ENCODE data around the gene IZUMO1. TPM values are rescaled to one million over a fixed set of nuclear protein-coding genes. Genes with fewer than 3 reads are reported as not detected.

Gene IZUMO1
- total and polyA plus RNA-seq, 9 of the 15 experiments (the other 6 are each of a cell fraction or from before 2014, with no cell fraction given) = 0.14 to 2.1 (median 0.73) TPM

- peak; percentile 62 for TF ChIP-seq RB1 (IDR thresholded peaks at IDR 0.05; ENCODE audit: low read depth)
- no peak for TF ChIP-seq TAF1 (IDR thresholded peaks at IDR 0.05; ENCODE audit: control insufficient read depth, extremely low read depth, insufficient read depth, low read length, severe bottlenecking)
- TF ChIP-seq, protein P1, sequence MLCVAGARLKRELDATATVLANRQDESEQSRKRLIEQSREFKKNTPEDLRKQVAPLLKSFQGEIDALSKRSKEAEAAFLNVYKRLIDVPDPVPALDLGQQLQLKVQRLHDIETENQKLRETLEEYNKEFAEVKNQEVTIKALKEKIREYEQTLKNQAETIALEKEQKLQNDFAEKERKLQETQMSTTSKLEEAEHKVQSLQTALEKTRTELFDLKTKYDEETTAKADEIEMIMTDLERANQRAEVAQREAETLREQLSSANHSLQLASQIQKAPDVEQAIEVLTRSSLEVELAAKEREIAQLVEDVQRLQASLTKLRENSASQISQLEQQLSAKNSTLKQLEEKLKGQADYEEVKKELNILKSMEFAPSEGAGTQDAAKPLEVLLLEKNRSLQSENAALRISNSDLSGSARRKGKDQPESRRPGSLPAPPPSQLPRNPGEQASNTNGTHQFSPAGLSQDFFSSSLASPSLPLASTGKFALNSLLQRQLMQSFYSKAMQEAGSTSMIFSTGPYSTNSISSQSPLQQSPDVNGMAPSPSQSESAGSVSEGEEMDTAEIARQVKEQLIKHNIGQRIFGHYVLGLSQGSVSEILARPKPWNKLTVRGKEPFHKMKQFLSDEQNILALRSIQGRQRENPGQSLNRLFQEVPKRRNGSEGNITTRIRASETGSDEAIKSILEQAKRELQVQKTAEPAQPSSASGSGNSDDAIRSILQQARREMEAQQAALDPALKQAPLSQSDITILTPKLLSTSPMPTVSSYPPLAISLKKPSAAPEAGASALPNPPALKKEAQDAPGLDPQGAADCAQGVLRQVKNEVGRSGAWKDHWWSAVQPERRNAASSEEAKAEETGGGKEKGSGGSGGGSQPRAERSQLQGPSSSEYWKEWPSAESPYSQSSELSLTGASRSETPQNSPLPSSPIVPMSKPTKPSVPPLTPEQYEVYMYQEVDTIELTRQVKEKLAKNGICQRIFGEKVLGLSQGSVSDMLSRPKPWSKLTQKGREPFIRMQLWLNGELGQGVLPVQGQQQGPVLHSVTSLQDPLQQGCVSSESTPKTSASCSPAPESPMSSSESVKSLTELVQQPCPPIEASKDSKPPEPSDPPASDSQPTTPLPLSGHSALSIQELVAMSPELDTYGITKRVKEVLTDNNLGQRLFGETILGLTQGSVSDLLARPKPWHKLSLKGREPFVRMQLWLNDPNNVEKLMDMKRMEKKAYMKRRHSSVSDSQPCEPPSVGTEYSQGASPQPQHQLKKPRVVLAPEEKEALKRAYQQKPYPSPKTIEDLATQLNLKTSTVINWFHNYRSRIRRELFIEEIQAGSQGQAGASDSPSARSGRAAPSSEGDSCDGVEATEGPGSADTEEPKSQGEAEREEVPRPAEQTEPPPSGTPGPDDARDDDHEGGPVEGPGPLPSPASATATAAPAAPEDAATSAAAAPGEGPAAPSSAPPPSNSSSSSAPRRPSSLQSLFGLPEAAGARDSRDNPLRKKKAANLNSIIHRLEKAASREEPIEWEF (CRISPR knock-in tag; IDR thresholded peaks at IDR 0.05) = peak; percentile 86
- 0 out of 2 replicates have a peak, but pooled peaks have one; percentile 19 for TF ChIP-seq SMARCA4 (IDR thresholded peaks at IDR 0.05)
- no peak for TF ChIP-seq HMGN3 (IDR thresholded peaks at IDR 0.05; ENCODE audit: borderline replicate concordance, extremely low read depth, insufficient read length, low read depth, low read length)
- TF ChIP-seq NR2C1 (IDR thresholded peaks at IDR 0.05) = peak; percentile 76; the same call in 1 of the 2 replicates
- peak; percentile 91 for TF ChIP-seq NR2C1 (tag; IDR thresholded peaks at IDR 0.05)
- no peak for TF ChIP-seq XRCC4 (IDR thresholded peaks at IDR 0.05; ENCODE audit: extremely low read depth, insufficient read depth, insufficient read length)
- TF ChIP-seq RNF2 (IDR thresholded peaks at IDR 0.05) = 0 out of 2 replicates have a peak, but pooled peaks have one; percentile 59
- TF ChIP-seq, protein P2, sequence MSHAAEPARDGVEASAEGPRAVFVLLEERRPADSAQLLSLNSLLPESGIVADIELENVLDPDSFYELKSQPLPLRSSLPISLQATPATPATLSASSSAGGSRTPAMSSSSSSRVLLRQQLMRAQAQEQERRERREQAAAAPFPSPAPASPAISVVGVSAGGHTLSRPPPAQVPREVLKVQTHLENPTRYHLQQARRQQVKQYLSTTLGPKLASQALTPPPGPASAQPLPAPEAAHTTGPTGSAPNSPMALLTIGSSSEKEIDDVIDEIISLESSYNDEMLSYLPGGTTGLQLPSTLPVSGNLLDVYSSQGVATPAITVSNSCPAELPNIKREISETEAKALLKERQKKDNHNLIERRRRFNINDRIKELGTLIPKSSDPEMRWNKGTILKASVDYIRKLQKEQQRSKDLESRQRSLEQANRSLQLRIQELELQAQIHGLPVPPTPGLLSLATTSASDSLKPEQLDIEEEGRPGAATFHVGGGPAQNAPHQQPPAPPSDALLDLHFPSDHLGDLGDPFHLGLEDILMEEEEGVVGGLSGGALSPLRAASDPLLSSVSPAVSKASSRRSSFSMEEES (CRISPR knock-in tag; IDR thresholded peaks at IDR 0.05) = no peak
- peak; percentile 60 for TF ChIP-seq POLR2B (IDR thresholded peaks at IDR 0.05; ENCODE audit: low read depth, partially characterized antibody)
- TF ChIP-seq ETS1 (conservative IDR thresholded peaks at IDR 0.05; ENCODE audit: control insufficient read depth, low read depth, low read length) = peak; percentile 100
- TF ChIP-seq ZBED1 (IDR thresholded peaks at IDR 0.05) = no peak
- 0 out of 2 replicates have a peak, but pooled peaks have one; percentile 16 for TF ChIP-seq DNMT1 (IDR thresholded peaks at IDR 0.05)
- TF ChIP-seq CBX1 (IDR thresholded peaks at IDR 0.05; ENCODE audit: low read depth) = no peak
- TF ChIP-seq EP300 (IDR thresholded peaks at IDR 0.05; ENCODE audit: low read length) = 0 out of 2 replicates have a peak, but pooled peaks have one; percentile 20
- no peak for TF ChIP-seq ZNF347 (CRISPR knock-in tag; IDR thresholded peaks at IDR 0.05; ENCODE audit: low read depth)
- TF ChIP-seq BMI1 (IDR thresholded peaks at IDR 0.05; ENCODE audit: low read length) = no peak
- TF ChIP-seq ILK (tag; IDR thresholded peaks at IDR 0.05; ENCODE audit: borderline replicate concordance, low read depth) = no peak
- 0 out of 2 replicates have a peak, but pooled peaks have one; percentile 53 for TF ChIP-seq NR2C2 (CRISPR knock-in tag; IDR thresholded peaks at IDR 0.05)
- TF ChIP-seq NR2C2 (tag; IDR thresholded peaks at IDR 0.05) = peak; percentile 93
Observed at GRCh38 chr19:48795055-48795684, 48.5 kb upstream of the IZUMO1 start (continued).
